Measurements from ENCODE around the gene AVEN. TPM values are rescaled to one million over a fixed set of nuclear protein-coding genes. Genes with fewer than 3 reads are reported as not detected.

The AVEN gene
- total and polyA plus RNA-seq, 11 donors: 16.3 to 37.1 (median 21.0) TPM

- intact Hi-C loops (cut with DNase I): no loop called here
- DNase-seq (no peak), ATAC-seq (peak in 1 of 4 donors; percentile 67)
- 80 to 100% (median 89%) methylated on average over 1 of the region's 1 CpG for WGBS, 4 donors
- TF ChIP-seq POLR2A (IDR thresholded peaks at IDR 0.05): no peak
- TF ChIP-seq, protein P1, sequence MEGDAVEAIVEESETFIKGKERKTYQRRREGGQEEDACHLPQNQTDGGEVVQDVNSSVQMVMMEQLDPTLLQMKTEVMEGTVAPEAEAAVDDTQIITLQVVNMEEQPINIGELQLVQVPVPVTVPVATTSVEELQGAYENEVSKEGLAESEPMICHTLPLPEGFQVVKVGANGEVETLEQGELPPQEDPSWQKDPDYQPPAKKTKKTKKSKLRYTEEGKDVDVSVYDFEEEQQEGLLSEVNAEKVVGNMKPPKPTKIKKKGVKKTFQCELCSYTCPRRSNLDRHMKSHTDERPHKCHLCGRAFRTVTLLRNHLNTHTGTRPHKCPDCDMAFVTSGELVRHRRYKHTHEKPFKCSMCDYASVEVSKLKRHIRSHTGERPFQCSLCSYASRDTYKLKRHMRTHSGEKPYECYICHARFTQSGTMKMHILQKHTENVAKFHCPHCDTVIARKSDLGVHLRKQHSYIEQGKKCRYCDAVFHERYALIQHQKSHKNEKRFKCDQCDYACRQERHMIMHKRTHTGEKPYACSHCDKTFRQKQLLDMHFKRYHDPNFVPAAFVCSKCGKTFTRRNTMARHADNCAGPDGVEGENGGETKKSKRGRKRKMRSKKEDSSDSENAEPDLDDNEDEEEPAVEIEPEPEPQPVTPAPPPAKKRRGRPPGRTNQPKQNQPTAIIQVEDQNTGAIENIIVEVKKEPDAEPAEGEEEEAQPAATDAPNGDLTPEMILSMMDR (IDR thresholded peaks at IDR 0.05): no peak
- H3K4me3 ChIP-seq: no peak overlapping the region
- no peaks in the 10 kb centered on the region for H3K27me3 ChIP-seq
- no peaks in the 10 kb centered on the region for H3K36me3 ChIP-seq
- peaks cover 0 to 6% (median 0%) of the 10 kb centered on the region in 12 donors for H3K4me1 ChIP-seq
- H3K27ac ChIP-seq: no peak overlapping the region
- no peaks in the 10 kb centered on the region for H3K9me3 ChIP-seq
These were observed 53.7 kb downstream of the AVEN start for GRCh38 chr15:33985287-33985686.

DNA sequence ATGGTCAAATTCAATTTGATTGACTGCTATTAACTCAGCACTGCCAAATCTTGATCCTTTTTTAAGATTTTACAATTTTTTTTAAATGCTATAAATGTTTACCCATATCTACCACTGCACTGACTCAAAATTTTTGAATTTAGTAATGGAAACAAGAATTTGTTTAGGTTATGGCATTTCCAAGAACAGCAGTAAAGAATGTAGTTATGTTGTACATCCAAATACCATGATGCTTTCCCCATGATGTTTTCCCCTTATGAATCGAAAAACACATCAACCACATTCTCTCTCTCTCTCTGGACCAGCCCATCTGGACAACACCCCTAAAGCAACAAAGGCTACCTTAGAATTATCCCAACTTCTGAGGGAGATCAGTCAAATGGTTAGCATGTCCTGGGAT, 56.5 kb downstream of the AVEN start:
- H3K27me3 ChIP-seq: no peaks in the 10 kb centered on the region
- intact Hi-C loops (cut with DNase I): no loop called here
- ATAC-seq: no peak

DNA sequence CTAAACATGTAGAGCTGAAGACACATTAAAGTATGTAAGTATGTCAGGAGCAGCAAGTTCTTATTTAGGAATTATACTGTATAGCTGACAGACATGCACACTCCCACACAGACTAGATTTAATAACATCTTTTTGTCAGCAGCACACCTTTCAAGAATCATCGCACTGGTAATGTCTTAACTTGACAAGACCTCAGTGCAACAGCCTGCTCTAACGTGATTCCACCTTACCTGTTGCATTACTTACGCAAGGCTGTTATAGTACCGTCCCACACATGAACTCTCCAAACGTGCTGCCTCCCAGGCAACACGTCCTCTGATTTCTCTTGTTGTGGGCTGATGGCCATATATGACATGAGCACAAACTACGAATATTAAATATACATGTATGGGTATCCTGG, 58.8 kb downstream of the AVEN start:
- no peak for TF ChIP-seq POLR2A (IDR thresholded peaks at IDR 0.05)
- TF ChIP-seq, protein P1 (IDR thresholded peaks at IDR 0.05): no peak
- no peak for ATAC-seq

More for the DNA sequence above, 56.5 kb downstream of the AVEN start:
- Histone ChIP-seq H3K4me1 (peaks cover 0 to 6% (median 0%) of the 10 kb centered on the region in 12 donors), H3K9me3 (no peaks in the 10 kb centered on the region), H3K27ac (no peak overlapping the region), H3K36me3 (no peaks in the 10 kb centered on the region), H3K4me3 (no peak overlapping the region)
- TF ChIP-seq, protein P1 (IDR thresholded peaks at IDR 0.05): no peak
- TF ChIP-seq POLR2A (IDR thresholded peaks at IDR 0.05): no peak
- no peak for DNase-seq
- 88 to 96% (median 91%) methylated on average over 1 of the region's 1 CpG for WGBS, 4 donors

GRCh38 chr15:33975022-33975565, 63.9 kb downstream of the AVEN start:
- no peak for DNase-seq
- no peaks in the 10 kb centered on the region for H3K9me3 ChIP-seq
- no peak overlapping the region for H3K27ac ChIP-seq
- H3K36me3 ChIP-seq: no peaks in the 10 kb centered on the region
- no peaks in the 10 kb centered on the region for H3K27me3 ChIP-seq
- no peak for ATAC-seq
- intact Hi-C loops (cut with DNase I): no loop called here
- H3K4me1 ChIP-seq: no peaks in the 10 kb centered on the region
- no peak overlapping the region for H3K4me3 ChIP-seq
- TF ChIP-seq, protein P1 (IDR thresholded peaks at IDR 0.05): no peak
- no peak for TF ChIP-seq POLR2A (IDR thresholded peaks at IDR 0.05)
- WGBS, 4 donors: 90 to 93% (median 91%) methylated on average over 4 of the region's 4 CpGs

More for the DNA sequence above, 58.8 kb downstream of the AVEN start:
- no peak for DNase-seq
- intact Hi-C loops (cut with DNase I): no loop called here
- Histone ChIP-seq H3K4me1 (peaks cover 0 to 2% (median 0%) of the 10 kb centered on the region in 12 donors), H3K4me3 (no peak overlapping the region), H3K27ac (no peak overlapping the region), H3K27me3 (no peaks in the 10 kb centered on the region), H3K36me3 (no peaks in the 10 kb centered on the region), H3K9me3 (no peaks in the 10 kb centered on the region)
- 65 to 67% (median 66%) methylated on average over 7 of the region's 7 CpGs for WGBS, 4 donors

All from heart left ventricle (tissue), 16 donors.